T-helper 2 cell treated with Interferon-gamma antibody and Interleukin-4, amounts not matched to agents 5 μg/mL and 100 μg/mL, for 36 hours (primary cell): ENCODE measurements around the gene ALG11.

Experiments used
- DNase-seq: peaks from one replicate; pipeline ENCODE4 v3.0.0; 2021; ENCODE audit warnings: low spot score
- H3K27ac Mint-ChIP-seq: one replicate; pipeline ENCODE4 v1.8.0; 2021; ENCODE audit warnings: mild to moderate bottlenecking, mixed read lengths
- H3K27me3 Mint-ChIP-seq: one replicate; pipeline ENCODE4 v1.8.0; 2021; ENCODE audit warnings: low read depth, mixed read lengths
- H3K36me3 Mint-ChIP-seq: one replicate; pipeline ENCODE4 v1.8.0; 2021; ENCODE audit warnings: low read depth, mixed read lengths
- H3K4me1 Mint-ChIP-seq: one replicate; pipeline ENCODE4 v1.8.0; 2021; ENCODE audit warnings: low read depth, mixed read lengths
- H3K4me3 Mint-ChIP-seq: one replicate; pipeline ENCODE4 v1.8.0; 2022; ENCODE audit warnings: mild to moderate bottlenecking, moderate library complexity, mixed read lengths
- H3K9me3 Mint-ChIP-seq: one replicate; pipeline ENCODE4 v1.8.0; 2021; ENCODE audit warnings: mixed read lengths

Gene ALG11

DNA sequence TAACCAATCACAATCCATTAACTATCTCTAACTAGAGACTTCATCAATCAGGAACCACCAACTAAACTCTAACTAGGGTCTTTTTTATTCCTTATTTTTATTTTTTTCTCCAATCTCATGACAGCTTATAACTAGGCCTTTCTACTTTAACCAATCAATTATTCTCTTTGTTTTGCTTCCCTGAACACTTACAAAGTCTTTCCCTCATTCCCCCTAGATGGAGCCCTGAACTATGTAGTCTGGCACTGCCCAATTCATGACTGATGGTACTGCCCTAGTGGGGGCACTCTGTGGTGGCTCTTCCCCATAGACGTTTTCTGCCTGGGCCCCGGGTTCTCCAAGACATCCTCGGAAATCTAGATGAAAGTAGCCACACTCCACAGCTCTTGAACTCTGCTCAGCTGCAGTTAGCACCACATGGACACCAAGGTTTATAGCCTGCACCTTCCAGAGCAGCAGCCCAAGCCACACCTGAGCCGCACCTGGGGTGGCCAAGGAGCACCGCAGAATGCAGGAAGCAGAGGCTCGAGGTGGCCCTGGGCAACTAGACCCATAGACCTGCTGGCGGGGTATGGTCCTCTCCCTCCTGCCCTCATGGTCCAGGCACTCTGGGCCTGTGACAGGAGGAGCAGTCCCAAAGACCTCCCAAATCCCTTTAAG lies 7.6 kb upstream of the ALG11 start:
- Mint-ChIP-seq H3K36me3 (no peaks in the 10 kb centered on the region), H3K9me3 (no peaks in the 10 kb centered on the region), H3K27ac (no peak overlapping the region), H3K27me3 (peaks cover 28% of the 10 kb centered on the region), H3K4me1 (no peaks in the 10 kb centered on the region), H3K4me3 (no peak overlapping the region)
- no peak for DNase-seq

DNA sequence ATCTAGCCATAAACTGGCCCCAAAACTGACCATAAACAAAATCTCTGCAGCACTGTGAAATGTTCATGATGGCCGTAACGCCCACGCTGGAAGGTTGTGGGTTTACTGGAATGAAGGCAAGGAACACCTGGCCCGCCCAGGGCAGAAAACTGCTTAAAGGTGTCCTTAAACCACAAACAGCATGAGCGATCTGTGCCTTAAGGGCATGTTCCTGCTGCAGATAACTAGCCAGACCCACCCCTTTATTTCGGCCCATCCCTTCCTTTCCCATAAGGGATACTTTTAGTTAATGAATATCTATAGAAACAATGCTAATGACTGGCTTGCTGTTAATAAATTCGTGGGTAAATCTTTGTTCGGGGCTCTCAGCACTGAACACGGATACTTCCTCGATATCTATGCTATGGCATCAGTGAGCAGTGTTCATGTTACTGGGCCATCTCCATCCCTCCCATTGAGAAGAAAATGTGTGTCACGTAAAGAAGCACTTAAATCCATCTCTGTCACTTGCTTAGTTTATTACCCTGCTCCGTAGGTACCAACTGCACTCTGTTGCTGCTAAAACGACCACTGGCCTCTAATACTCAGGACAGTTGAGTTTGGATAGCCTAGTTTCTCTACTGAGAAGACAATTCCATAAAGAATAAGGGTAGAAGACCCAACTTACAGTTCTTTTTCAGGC lies 6.2 kb upstream of the ALG11 start:
- no peak overlapping the region for H3K4me3 Mint-ChIP-seq
- no peak for DNase-seq
- peaks cover 6% of the 10 kb centered on the region for H3K4me1 Mint-ChIP-seq
- no peaks in the 10 kb centered on the region for H3K36me3 Mint-ChIP-seq
- no peak overlapping the region for H3K27ac Mint-ChIP-seq
- H3K27me3 Mint-ChIP-seq = peaks cover 39% of the 10 kb centered on the region
- no peaks in the 10 kb centered on the region for H3K9me3 Mint-ChIP-seq

DNA sequence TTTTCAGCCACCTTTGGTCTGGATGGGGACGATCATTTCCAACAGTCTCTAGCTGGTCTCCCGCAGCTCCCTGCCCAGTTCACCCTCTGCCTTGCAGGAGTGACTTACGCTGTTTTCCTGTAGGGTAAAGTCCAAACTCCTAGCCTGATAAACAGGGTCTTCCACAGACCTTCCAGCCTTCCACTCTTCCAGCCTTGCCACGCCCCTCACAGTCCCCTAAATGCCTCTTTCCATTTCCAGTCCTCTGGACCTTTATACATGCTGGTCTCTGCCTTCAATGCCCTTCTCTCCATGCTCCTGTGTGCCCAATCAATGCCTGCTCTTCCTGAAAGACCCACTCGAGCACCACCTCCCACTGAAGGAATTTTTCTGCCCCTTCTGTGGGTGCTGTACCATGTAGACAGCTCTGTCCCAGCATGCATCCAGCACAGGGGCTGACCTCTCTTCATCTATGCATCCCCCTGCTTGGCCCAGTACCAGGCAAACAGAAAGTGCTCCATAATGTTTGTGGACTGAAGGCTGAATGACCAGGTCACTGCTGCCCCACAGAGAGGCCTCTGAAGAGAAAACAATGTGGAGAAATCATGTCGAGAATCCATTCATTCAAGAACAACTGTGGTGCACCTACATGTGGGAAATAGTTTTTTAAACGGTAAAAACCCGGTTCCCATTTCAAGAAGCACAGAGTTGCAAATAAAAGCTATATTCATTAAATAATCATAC lies 5.5 kb upstream of the ALG11 start:
- no peak for DNase-seq
- H3K27ac Mint-ChIP-seq = no peak overlapping the region
- H3K27me3 Mint-ChIP-seq = peaks cover 42% of the 10 kb centered on the region
- H3K4me3 Mint-ChIP-seq = no peak overlapping the region
- peaks cover 9% of the 10 kb centered on the region for H3K4me1 Mint-ChIP-seq
- no peaks in the 10 kb centered on the region for H3K36me3 Mint-ChIP-seq
- no peaks in the 10 kb centered on the region for H3K9me3 Mint-ChIP-seq

DNA sequence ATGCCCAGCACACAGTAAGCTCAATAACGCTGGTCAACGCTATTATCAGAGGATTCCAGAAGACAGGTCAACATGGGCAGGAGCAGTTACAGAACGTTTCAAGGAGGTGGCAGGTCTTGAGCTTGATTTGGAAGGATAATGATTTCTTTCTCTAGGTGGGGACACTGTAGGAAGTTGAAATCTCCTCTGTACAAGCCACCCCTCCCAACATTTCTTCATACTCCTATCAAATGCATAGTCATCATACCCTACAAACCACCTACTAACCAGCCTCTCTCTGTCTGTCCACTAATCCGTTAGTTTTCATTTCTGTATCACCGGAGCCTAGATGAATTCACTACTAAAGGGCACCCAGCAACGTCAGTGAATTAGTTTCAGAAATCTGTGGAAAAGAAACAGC lies 2.3 kb upstream of the ALG11 start:
- H3K4me1 Mint-ChIP-seq = peaks cover 17% of the 10 kb centered on the region
- H3K27me3 Mint-ChIP-seq = peaks cover 42% of the 10 kb centered on the region
- peaks cover 3% of the 10 kb centered on the region for H3K36me3 Mint-ChIP-seq
- H3K4me3 Mint-ChIP-seq = peak overlapping the region; percentile 13
- no peak for DNase-seq
- no peaks in the 10 kb centered on the region for H3K9me3 Mint-ChIP-seq
- H3K27ac Mint-ChIP-seq = no peak overlapping the region

DNA sequence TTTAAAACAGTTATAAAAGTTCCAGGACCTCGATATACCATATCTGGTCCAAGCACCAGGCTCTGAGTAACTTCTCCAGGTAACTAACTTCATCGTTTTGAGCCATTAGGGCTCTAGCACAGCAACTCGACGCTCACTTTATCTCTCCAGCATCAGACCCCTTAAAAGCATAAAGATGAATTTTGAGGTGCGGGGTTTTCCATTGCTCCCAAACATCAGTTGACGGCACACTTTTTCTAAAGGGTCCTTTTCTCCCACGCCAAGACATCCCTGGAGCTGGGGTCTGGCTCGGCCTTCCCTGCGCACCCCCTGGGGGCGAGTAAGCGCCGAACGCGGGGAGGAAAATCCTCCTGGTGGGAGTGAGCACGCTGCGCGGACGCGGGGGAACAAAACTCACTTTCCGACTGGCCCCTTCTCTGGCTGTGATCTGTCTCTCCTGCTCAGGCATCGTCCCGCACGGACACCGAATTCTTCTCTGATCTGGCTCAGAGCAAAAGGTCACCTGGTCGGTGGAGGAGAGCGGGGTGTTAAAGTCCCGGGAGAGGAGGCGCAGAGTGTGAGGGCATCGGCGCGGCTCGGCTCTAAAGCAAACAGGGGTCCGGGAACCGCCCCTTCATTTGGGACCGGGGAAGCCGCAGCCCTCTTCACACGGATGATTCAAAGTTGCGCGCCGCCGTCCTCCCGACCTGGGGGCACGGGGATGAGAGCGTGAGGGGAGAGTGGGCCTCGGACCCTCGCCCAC lies 1.1 kb upstream of the ALG11 start, which contains the start of gene ATP7B:
TSS of gene ATP7B (minus strand) at position 561 of the 742 bp plus-strand sequence. CDS start at position 448, 113 bp downstream.
- Mint-ChIP-seq H3K4me3 (peak within 1 kb of the TSS; percentile 100), H3K36me3 (peaks cover 8% of the 10 kb centered on the region), H3K27me3 (peaks cover 38% of the 10 kb centered on the region), H3K9me3 (no peaks in the 10 kb centered on the region), H3K27ac (peak within 1 kb of the TSS; percentile 94), H3K4me1 (peaks cover 17% of the 10 kb centered on the region)
- peak; percentile 12 for DNase-seq

DNA sequence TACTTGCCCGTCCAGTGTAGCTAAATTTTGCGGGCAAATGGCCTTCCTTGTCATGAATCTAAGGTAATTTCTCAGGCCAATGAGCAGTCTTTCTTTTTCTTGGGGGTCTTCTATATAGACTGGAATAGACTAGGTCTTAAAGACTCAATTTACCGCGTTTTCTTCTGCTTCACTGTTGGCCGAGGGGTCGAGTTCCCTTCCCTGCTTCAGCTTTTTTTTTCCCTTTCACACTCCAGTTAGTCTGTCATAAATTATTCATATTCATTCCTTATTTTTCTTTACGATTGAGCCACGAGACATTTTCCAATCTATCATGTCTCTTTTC lies 276 bp downstream of the ALG11 start:
- H3K4me3 Mint-ChIP-seq = peak overlapping the region; percentile 100
- H3K9me3 Mint-ChIP-seq = no peaks in the 10 kb centered on the region
- H3K27me3 Mint-ChIP-seq = peaks cover 31% of the 10 kb centered on the region
- peaks cover 9% of the 10 kb centered on the region for H3K36me3 Mint-ChIP-seq
- H3K27ac Mint-ChIP-seq = peak overlapping the region; percentile 94
- peaks cover 17% of the 10 kb centered on the region for H3K4me1 Mint-ChIP-seq
- no peak for DNase-seq

DNA sequence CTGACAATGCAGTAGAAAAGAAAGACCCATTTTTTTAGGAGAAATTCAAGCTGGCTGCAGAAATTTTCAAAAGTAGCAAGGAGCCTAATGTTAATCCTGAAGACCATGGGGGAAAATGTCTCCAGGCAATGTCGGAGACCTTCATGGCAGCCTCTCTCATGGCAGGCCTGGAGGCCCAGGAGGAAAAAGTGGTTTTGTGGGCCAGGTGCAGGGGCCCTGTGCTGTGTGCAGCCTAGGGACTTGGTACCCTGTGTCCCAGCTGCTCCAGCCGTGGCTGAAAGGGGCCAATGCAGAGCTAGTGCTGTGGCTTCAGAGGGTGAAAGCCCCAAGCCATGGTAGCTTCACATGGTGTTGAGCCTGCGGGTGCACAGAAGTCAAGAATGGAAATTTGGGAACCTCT lies 4.1 kb downstream of the ALG11 start:
- peaks cover 11% of the 10 kb centered on the region for H3K4me1 Mint-ChIP-seq
- no peak for DNase-seq
- H3K4me3 Mint-ChIP-seq = no peak overlapping the region
- peaks cover 32% of the 10 kb centered on the region for H3K36me3 Mint-ChIP-seq
- no peaks in the 10 kb centered on the region for H3K9me3 Mint-ChIP-seq
- peaks cover under 1% of the 10 kb centered on the region for H3K27me3 Mint-ChIP-seq
- no peak overlapping the region for H3K27ac Mint-ChIP-seq

DNA sequence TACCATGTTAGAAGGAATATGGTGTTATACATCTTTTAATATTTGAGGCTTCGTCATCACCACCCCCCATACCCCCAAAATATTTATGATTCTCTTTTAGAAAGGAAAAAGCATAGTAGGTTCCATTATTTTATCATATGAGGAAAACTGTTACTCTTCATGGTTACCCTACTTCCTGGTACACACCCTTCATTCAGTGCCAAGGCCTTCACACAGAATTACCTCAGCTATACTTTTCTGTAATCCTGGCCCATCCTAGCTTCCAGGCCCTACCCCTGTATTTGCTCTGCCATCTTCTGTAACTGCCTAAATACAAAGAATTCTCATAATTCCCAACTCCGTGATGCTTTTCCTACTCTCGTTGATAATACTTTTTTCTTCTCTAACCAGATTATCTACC lies 8.0 kb downstream of the ALG11 start:
- Mint-ChIP-seq H3K9me3 (no peaks in the 10 kb centered on the region), H3K4me1 (peaks cover 3% of the 10 kb centered on the region), H3K27me3 (no peaks in the 10 kb centered on the region), H3K4me3 (no peak overlapping the region), H3K27ac (no peak overlapping the region), H3K36me3 (peaks cover 48% of the 10 kb centered on the region)
- DNase-seq = no peak

DNA sequence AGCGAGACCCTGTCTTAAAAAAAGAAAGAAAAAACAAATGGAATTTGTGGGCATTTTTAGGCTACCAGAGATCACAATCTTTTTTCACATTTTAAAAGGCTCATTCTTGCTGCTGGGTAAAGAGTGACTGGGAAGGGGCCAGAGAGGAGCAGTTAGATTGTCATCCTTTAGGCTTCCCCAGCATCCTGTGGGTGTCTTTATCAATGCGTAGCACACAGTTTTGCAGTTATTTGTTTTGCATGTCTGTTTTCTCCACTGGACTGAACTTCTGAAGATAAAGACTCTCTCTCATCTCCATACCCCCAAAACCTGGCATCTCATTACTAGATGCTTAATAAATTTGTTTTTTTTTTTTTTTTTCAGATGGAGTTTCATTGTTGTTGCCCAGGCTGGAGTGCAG lies 10.2 kb downstream of the ALG11 start:
- peaks cover 7% of the 10 kb centered on the region for H3K9me3 Mint-ChIP-seq
- no peak overlapping the region for H3K27ac Mint-ChIP-seq
- peaks cover 62% of the 10 kb centered on the region for H3K36me3 Mint-ChIP-seq
- no peak overlapping the region for H3K4me3 Mint-ChIP-seq
- H3K27me3 Mint-ChIP-seq = no peaks in the 10 kb centered on the region
- peaks cover 5% of the 10 kb centered on the region for H3K4me1 Mint-ChIP-seq
- DNase-seq = no peak

DNA sequence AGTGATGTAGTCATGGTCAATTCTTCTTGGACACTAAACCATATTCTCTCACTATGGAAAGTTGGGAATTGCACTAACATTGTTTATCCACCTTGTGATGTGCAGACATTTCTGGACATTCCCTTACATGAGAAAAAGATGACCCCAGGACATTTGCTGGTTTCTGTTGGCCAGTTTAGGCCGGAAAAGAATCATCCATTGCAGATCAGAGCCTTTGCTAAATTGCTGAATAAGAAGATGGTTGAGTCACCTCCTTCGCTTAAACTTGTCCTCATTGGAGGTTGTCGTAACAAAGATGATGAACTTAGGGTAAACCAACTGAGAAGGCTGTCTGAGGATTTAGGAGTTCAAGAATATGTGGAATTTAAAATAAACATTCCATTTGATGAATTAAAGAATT lies 12.3 kb downstream of the ALG11 start, which contains the start of gene UTP14C:
TSS of gene UTP14C (plus strand) at position 211 of the 400 bp plus-strand sequence. CDS start 4,114 bp downstream, outside the sequence.
- H3K36me3 Mint-ChIP-seq = peaks cover 70% of the 10 kb centered on the region
- peaks cover 1% of the 10 kb centered on the region for H3K4me1 Mint-ChIP-seq
- H3K9me3 Mint-ChIP-seq = peaks cover 9% of the 10 kb centered on the region
- no peaks in the 10 kb centered on the region for H3K27me3 Mint-ChIP-seq
- H3K4me3 Mint-ChIP-seq = no peak within 1 kb of the TSS
- no peak for DNase-seq
- no peak within 1 kb of the TSS for H3K27ac Mint-ChIP-seq

DNA sequence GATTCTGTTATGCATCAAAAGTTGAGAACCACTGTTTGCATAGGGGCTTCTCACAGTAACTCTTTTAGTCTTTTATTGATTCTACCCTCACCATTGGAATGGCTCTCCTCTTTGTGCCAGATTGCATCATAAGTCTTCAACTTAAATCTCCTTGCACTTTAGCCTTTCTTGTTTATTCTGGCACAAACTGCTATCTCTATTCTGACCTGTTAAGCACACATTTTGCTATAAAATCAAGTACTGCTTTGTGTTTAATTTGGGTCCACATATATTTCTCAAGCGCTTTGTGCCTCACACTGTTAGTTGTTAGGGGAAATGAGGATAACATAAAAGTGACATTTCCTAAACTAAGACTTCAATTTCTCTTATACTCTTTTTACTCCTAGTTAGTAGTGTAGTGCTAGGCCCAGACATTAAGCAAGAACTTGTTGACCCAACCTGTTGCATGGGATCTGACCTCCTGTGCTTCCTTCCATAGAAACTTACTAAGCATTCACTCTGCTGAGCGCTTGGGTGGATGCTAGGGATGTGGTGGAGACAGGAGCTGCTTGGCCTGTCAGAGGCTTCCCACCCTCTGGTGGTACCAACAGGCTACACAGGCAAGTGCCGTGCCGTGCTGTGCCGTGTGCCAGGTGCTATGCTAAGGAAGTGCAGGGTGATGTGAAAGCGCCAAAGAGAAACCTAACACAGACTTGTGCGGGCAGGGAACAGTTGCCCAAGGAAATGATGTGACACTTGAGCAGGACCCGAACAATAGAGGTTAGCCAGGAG lies 13.5 kb downstream of the ALG11 start:
- Mint-ChIP-seq H3K4me1 (peaks cover 1% of the 10 kb centered on the region), H3K36me3 (peaks cover 69% of the 10 kb centered on the region), H3K9me3 (peaks cover 9% of the 10 kb centered on the region), H3K27ac (no peak overlapping the region), H3K4me3 (no peak overlapping the region), H3K27me3 (no peaks in the 10 kb centered on the region)
- no peak for DNase-seq

DNA sequence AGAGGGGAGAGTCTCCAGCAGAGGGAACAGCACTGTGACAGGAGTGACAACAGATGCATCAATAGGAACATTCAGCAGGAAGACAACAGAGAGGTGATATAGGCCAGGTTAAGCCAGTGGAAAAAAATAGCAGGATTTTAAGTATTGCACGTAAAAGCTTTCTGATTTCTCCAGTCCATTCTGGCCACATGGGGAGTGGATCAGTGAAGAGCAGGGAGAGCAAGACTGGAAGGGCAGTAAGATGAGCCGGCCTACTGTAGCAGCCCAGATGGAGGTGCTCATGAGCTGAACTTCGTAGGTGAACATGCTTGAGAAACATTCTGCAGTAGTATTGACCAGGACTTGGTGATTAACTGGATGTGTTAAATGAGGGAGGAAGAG lies 14.0 kb downstream of the ALG11 start:
- peaks cover 9% of the 10 kb centered on the region for H3K9me3 Mint-ChIP-seq
- peaks cover 66% of the 10 kb centered on the region for H3K36me3 Mint-ChIP-seq
- no peak overlapping the region for H3K27ac Mint-ChIP-seq
- no peak overlapping the region for H3K4me3 Mint-ChIP-seq
- DNase-seq = no peak
- H3K27me3 Mint-ChIP-seq = no peaks in the 10 kb centered on the region
- H3K4me1 Mint-ChIP-seq = peaks cover 1% of the 10 kb centered on the region

DNA sequence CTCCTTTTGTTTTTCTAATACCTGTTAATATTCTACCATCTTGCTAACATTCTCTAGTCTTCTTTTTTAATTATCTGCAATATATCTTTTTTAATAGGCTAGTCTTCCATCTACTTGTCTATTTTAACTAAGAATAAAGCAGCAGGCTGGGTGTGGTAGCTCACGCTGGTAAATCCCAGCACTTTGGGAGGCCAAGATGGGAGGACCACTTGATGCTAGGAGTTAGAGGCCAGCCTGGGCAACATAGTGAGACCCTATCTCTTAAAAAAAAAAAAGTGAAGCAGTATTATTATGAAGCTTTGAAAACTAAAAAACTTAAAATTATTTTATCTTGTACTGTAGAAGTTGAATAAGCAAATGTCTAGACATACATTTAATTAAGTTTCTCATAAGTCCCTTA lies 15.6 kb downstream of the ALG11 start:
- no peak for DNase-seq
- no peak overlapping the region for H3K27ac Mint-ChIP-seq
- peaks cover 9% of the 10 kb centered on the region for H3K9me3 Mint-ChIP-seq
- H3K27me3 Mint-ChIP-seq = no peaks in the 10 kb centered on the region
- no peak overlapping the region for H3K4me3 Mint-ChIP-seq
- peaks cover 1% of the 10 kb centered on the region for H3K4me1 Mint-ChIP-seq
- H3K36me3 Mint-ChIP-seq = peaks cover 62% of the 10 kb centered on the region
